Fibroblast of skin of abdomen (primary cell): Measurements from ENCODE around the gene NT5C1B.

ENCODE experiments used
- DNase-seq: peaks from one replicate; pipeline ENCODE4 v3.0.0-alpha.2; 2013

Gene NT5C1B

GRCh38 chr2:18514526-18515461, 74.6 kb downstream of the NT5C1B start:
- no peak for DNase-seq
